Suppressor macrophage treated with lipopolysaccharide for 4 hours (primary cell): ENCODE data around the gene LTBP1.

Experiments used
- DNase-seq: peaks from one replicate; pipeline ENCODE4 v3.0.0-alpha.2; 2020

The LTBP1 gene

GRCh38 chr2:33321876-33322483 lies 375.2 kb downstream of the LTBP1 start:
- DNase-seq, result peak; percentile 3

GRCh38 chr2:33322612-33323011 lies 375.9 kb downstream of the LTBP1 start:
- DNase-seq, result no peak

GRCh38 chr2:33323957-33324356 lies 377.2 kb downstream of the LTBP1 start:
- no peak for DNase-seq

GRCh38 chr2:33326100-33326499 lies 379.3 kb downstream of the LTBP1 start:
- no peak for DNase-seq

GRCh38 chr2:33333433-33333832 lies 386.7 kb downstream of the LTBP1 start:
- no peak for DNase-seq

GRCh38 chr2:33334083-33334482 lies 387.3 kb downstream of the LTBP1 start:
- no peak for DNase-seq

- no peak for DNase-seq
These were observed 388.8 kb downstream of the LTBP1 start for GRCh38 chr2:33335516-33335915.

- DNase-seq, result peak; percentile 42
These were observed 389.4 kb downstream of the LTBP1 start for GRCh38 chr2:33336036-33336625.

GRCh38 chr2:33337385-33337960 lies 390.7 kb downstream of the LTBP1 start:
- DNase-seq, result no peak

GRCh38 chr2:33337981-33338380 lies 391.2 kb downstream of the LTBP1 start:
- DNase-seq, result no peak

GRCh38 chr2:33339269-33339668 lies 392.5 kb downstream of the LTBP1 start:
- no peak for DNase-seq

GRCh38 chr2:33340280-33340679 lies 393.5 kb downstream of the LTBP1 start:
- DNase-seq, result no peak

GRCh38 chr2:33342171-33342570 lies 395.4 kb downstream of the LTBP1 start:
- no peak for DNase-seq

GRCh38 chr2:33342705-33343104 lies 396.0 kb downstream of the LTBP1 start:
- no peak for DNase-seq

GRCh38 chr2:33343387-33343895 lies 396.7 kb downstream of the LTBP1 start:
- DNase-seq, result no peak

GRCh38 chr2:33344230-33344629 lies 397.5 kb downstream of the LTBP1 start:
- no peak for DNase-seq

- DNase-seq, result no peak
These were observed 401.1 kb downstream of the LTBP1 start for GRCh38 chr2:33347856-33348255.

GRCh38 chr2:33350632-33351031 lies 403.9 kb downstream of the LTBP1 start:
- no peak for DNase-seq

GRCh38 chr2:33351781-33352180 lies 405.0 kb downstream of the LTBP1 start:
- no peak for DNase-seq

- no peak for DNase-seq
These were observed 408.2 kb downstream of the LTBP1 start for GRCh38 chr2:33354981-33355380.

- DNase-seq, result no peak
These were observed 412.1 kb downstream of the LTBP1 start for GRCh38 chr2:33358878-33359277.

GRCh38 chr2:33363325-33364298 lies 416.9 kb downstream of the LTBP1 start:
- no peak for DNase-seq

GRCh38 chr2:33365264-33365970 lies 418.7 kb downstream of the LTBP1 start:
- DNase-seq, result no peak
